ENCODE data around the gene GNA14.

The GNA14 gene

GRCh38 chr9:77589046-77589795 lies 58.9 kb downstream of the GNA14 start:
- DNase-seq = no peak

DNA sequence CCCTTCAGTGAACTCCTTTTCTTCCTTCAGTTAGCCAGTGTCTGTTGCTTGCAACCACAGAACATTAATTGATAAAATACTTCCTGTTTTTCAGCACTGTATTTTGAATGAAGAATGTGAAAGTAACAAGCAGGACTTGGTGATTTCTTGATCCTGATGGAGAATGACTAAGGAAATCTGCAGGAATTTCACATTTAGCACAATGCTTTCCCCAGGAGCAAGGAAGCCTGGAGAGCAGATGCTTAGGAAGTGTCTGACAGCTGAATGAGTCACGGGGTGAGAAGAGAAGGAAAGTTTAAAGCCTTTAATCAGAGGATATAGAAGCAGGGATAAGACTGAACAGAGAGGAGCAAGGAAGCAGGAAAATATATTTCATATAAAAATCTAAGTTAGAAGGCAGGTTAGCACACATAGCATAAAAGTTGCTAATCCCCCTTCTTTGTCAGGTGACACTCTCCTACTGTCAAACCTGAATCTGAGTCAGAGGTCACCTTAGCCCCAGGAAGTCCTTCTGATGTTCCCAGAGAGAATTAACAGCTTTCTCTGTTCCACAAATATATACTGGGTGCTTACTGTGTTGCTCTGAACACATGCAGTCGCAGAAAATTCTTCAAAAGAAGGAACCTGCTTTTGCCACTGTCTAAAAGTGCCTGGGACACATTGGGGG lies 59.7 kb downstream of the GNA14 start:
- Histone ChIP-seq H3K9me3 (no peaks in the 10 kb centered on the region), H3K36me3 (no peaks in the 10 kb centered on the region), H3K4me1 (no peaks in the 10 kb centered on the region), H3K27ac (no peak overlapping the region), H3K27me3 (no peaks in the 10 kb centered on the region), H3K4me3 (no peak overlapping the region)
- intact Hi-C loops (cut with DNase I; ENCODE audit: low total_unique reads) = no loop called here
- no peak for DNase-seq
- TF ChIP-seq, protein P1, sequence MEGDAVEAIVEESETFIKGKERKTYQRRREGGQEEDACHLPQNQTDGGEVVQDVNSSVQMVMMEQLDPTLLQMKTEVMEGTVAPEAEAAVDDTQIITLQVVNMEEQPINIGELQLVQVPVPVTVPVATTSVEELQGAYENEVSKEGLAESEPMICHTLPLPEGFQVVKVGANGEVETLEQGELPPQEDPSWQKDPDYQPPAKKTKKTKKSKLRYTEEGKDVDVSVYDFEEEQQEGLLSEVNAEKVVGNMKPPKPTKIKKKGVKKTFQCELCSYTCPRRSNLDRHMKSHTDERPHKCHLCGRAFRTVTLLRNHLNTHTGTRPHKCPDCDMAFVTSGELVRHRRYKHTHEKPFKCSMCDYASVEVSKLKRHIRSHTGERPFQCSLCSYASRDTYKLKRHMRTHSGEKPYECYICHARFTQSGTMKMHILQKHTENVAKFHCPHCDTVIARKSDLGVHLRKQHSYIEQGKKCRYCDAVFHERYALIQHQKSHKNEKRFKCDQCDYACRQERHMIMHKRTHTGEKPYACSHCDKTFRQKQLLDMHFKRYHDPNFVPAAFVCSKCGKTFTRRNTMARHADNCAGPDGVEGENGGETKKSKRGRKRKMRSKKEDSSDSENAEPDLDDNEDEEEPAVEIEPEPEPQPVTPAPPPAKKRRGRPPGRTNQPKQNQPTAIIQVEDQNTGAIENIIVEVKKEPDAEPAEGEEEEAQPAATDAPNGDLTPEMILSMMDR (IDR thresholded peaks at IDR 0.05) = no peak

More at GRCh38 chr9:77589046-77589795, 58.9 kb downstream of the GNA14 start:
- TF ChIP-seq, protein P1 (IDR thresholded peaks at IDR 0.05) = no peak
- Histone ChIP-seq H3K36me3 (no peaks in the 10 kb centered on the region), H3K27me3 (no peaks in the 10 kb centered on the region), H3K4me3 (no peak overlapping the region), H3K9me3 (no peaks in the 10 kb centered on the region), H3K27ac (no peak overlapping the region), H3K4me1 (no peaks in the 10 kb centered on the region)
- intact Hi-C loops (cut with DNase I; ENCODE audit: low total_unique reads) = no loop called here

- H3K4me3 ChIP-seq = no peak overlapping the region
- no peak for DNase-seq
- H3K27ac ChIP-seq = no peak overlapping the region
- H3K27me3 ChIP-seq = no peaks in the 10 kb centered on the region
- TF ChIP-seq, protein P1 (IDR thresholded peaks at IDR 0.05) = no peak
- intact Hi-C loops (cut with DNase I; ENCODE audit: low total_unique reads) = no loop called here
- no peaks in the 10 kb centered on the region for H3K4me1 ChIP-seq
- H3K36me3 ChIP-seq = no peaks in the 10 kb centered on the region
- H3K9me3 ChIP-seq = no peaks in the 10 kb centered on the region
Measured at GRCh38 chr9:77587851-77588250, 60.3 kb downstream of the GNA14 start.

DNA sequence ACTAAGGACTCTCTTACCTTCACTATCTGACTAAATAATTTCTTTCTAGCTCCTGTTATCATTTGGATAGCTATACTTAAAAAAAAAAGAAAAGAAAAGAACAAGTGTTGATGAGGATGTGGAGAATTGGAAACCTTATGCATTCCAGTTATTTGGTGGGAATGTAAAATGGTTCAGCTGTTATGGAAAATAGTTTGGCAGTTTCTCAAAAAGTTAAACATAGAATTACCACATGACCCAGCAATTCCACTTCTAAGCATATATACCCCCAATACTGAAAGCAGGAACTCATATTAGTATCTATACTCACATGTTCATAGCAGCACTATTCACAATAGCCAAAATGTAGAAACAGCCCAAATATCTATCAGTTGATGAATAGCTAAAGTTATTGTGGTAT lies 61.1 kb downstream of the GNA14 start:
- Histone ChIP-seq H3K36me3 (no peaks in the 10 kb centered on the region), H3K27me3 (no peaks in the 10 kb centered on the region), H3K27ac (no peak overlapping the region), H3K9me3 (no peaks in the 10 kb centered on the region), H3K4me3 (no peak overlapping the region), H3K4me1 (no peaks in the 10 kb centered on the region)
- no peak for DNase-seq
- intact Hi-C loops (cut with DNase I; ENCODE audit: low total_unique reads) = no loop called here
- TF ChIP-seq, protein P1 (IDR thresholded peaks at IDR 0.05) = no peak

GRCh38 chr9:77586591-77586990 lies 61.5 kb downstream of the GNA14 start:
- Histone ChIP-seq H3K27ac (no peak overlapping the region), H3K4me1 (no peaks in the 10 kb centered on the region), H3K36me3 (no peaks in the 10 kb centered on the region), H3K4me3 (no peak overlapping the region), H3K9me3 (no peaks in the 10 kb centered on the region), H3K27me3 (no peaks in the 10 kb centered on the region)
- intact Hi-C loops (cut with DNase I; ENCODE audit: low total_unique reads) = no loop called here
- no peak for DNase-seq
- TF ChIP-seq, protein P1 (IDR thresholded peaks at IDR 0.05) = no peak

All from tibial artery (tissue), 4 donors.